ENCODE measurements around the gene MIEF1. TPM values are rescaled to one million over a fixed set of nuclear protein-coding genes. Genes with fewer than 3 reads are reported as not detected.
A peak's percentile ranks its signal among the peaks of the same experiment; 100 is the strongest.

MIEF1 gene
- total RNA-seq (2014; rRNA removed; shearing (Covaris generic); ENCODE audit: low replicate concordance): 23.2 and 25.0 TPM in 2 replicates

DNA sequence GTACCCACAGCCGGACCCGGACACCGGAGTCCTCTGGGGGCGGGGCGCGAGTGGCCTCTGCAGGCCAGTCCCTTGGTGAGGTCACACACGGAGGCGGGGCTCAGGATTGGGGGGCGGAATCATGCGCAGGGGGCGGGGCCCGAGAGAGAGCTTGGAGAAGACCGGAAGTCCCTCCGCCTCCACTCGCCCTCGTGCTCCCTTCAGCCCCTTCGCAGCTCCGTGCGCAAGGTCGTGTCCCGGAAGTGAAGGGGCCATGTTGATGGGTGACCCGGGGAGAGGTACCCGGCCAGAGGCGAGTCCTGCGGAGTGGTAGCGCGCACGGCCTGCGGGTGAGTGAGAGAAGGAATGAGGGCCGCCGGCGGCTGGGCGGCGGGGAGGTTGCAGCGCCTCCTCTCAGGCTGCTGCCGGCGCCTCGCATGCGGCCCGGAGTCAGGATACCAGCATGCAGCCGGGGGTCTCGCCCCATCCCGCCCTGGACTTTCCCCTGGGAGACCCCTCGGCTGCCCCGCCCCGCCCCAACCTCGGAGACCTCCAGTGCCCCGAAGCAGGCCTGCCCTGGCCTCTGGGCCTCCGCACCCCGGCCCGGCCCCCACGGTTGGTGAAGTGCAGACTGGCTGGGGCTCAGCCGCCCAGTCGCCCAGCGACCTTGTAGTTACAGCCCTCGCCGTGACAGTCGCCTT is at the start of gene MIEF1:
Gene MIEF1 (plus strand): TSS at position 182 of the 680 bp plus-strand sequence. CDS start 9,005 bp downstream, outside the sequence.
- H2AFZ ChIP-seq (ENCODE audit: low read length): peak within 1 kb of the TSS; percentile 87
- H3K36me3 ChIP-seq (ENCODE audit: insufficient read depth, low read length): peaks cover 33% of the 10 kb centered on the region
- H3K27me3 ChIP-seq (ENCODE audit: low read length): no peaks in the 10 kb centered on the region
- H3K9me2 ChIP-seq (replicated peaks; ENCODE audit: insufficient read depth, low read length): no peaks in the 10 kb centered on the region
- peaks cover 14% of the 10 kb centered on the region; the same call in 1 of the 2 replicates for H4K20me1 ChIP-seq (ENCODE audit: insufficient read depth, low read depth, low read length)
- H3K9me3 ChIP-seq (ENCODE audit: low read length): no peaks in the 10 kb centered on the region
- peak; percentile 98 for DNase-seq
- H3K27ac ChIP-seq (ENCODE audit: low read length): peak within 1 kb of the TSS; percentile 48
- peaks cover 47% of the 10 kb centered on the region for H3K79me2 ChIP-seq (ENCODE audit: low read length)
- peak within 1 kb of the TSS; percentile 81 for H3K9ac ChIP-seq (ENCODE audit: low read length)
- peak within 1 kb of the TSS; percentile 86 for H3K4me2 ChIP-seq (ENCODE audit: low read depth, low read length, poor library complexity, severe bottlenecking)
- peaks cover 22% of the 10 kb centered on the region for H3K4me1 ChIP-seq (ENCODE audit: low read length)
- H3K4me3 ChIP-seq (ENCODE audit: low read length): peak within 1 kb of the TSS; percentile 82

DNA sequence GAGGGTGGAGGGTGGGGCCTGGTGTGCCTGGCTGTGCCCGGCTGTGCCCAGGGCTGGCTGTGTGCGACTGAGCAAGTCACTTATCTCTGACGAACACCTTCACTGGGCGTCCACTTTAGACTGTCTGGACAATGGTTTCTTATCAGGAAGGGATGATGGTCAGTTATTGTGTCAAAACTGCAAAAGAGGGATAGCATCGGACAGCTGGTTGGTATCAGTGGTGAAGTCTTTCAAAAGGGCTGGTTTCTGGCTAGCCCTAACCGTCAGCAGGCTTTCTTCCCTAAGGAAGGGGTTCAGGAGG is 49.4 kb upstream of the MIEF1 start:
- no peaks in the 10 kb centered on the region for H3K9me3 ChIP-seq (ENCODE audit: low read length)
- H3K9ac ChIP-seq (ENCODE audit: low read length): peak overlapping the region; percentile 59
- peak overlapping the region; percentile 32; the same call in 1 of the 2 replicates for H3K4me3 ChIP-seq (ENCODE audit: low read length)
- no peaks in the 10 kb centered on the region for H3K9me2 ChIP-seq (replicated peaks; ENCODE audit: insufficient read depth, low read length)
- DNase-seq: no peak
- H3K27ac ChIP-seq (ENCODE audit: low read length): peak overlapping the region; percentile 99
- no peaks in the 10 kb centered on the region for H3K27me3 ChIP-seq (ENCODE audit: low read length)
- H3K4me2 ChIP-seq (ENCODE audit: low read depth, low read length, poor library complexity, severe bottlenecking): peak overlapping the region; percentile 63
- peaks cover 82% of the 10 kb centered on the region for H3K79me2 ChIP-seq (ENCODE audit: low read length)
- H3K4me1 ChIP-seq (ENCODE audit: low read length): peaks cover 89% of the 10 kb centered on the region
- H4K20me1 ChIP-seq (ENCODE audit: insufficient read depth, low read depth, low read length): peaks cover 7% of the 10 kb centered on the region; the same call in 1 of the 2 replicates
- peaks cover 27% of the 10 kb centered on the region for H3K36me3 ChIP-seq (ENCODE audit: insufficient read depth, low read length)
- H2AFZ ChIP-seq (ENCODE audit: low read length): no peak overlapping the region

DNA sequence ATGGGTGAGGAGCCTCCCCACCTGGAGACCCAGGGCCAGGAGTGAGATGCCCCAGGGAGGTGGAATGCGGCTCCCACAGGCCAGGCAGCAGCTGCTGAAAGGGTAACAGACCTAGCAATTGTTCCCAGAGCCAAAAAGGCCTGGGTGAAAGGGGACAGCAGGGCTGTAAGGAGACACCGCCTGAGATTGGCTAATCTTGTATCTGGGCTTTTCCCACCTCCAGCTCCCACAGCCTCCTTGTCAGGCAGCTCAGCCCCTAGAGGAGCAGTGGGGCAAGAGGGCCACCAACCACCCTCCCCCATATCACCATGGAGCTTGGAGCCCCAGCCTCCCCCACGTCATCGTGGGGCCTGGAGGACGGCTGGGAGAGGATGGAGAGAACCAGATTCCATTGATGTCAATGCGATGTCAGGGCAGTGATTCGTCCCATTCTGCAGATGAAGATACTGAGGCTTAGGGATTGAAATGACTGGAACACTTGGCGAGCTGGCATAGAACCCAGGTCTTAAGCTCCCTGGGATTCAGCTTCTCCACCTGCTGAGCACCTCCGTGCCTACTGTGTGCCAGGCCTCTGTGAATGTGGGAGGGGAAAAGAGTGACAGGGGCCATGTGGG is 48.2 kb upstream of the MIEF1 start:
- H3K27me3 ChIP-seq (ENCODE audit: low read length): no peaks in the 10 kb centered on the region
- H3K79me2 ChIP-seq (ENCODE audit: low read length): peaks cover 80% of the 10 kb centered on the region
- DNase-seq: peak; percentile 38
- H3K9me3 ChIP-seq (ENCODE audit: low read length): no peaks in the 10 kb centered on the region
- H3K4me3 ChIP-seq (ENCODE audit: low read length): peak overlapping the region; percentile 13; the same call in 1 of the 2 replicates
- no peaks in the 10 kb centered on the region for H3K9me2 ChIP-seq (replicated peaks; ENCODE audit: insufficient read depth, low read length)
- H3K9ac ChIP-seq (ENCODE audit: low read length): peak overlapping the region; percentile 59
- H2AFZ ChIP-seq (ENCODE audit: low read length): no peak overlapping the region
- H3K36me3 ChIP-seq (ENCODE audit: insufficient read depth, low read length): peaks cover 19% of the 10 kb centered on the region
- peaks cover 7% of the 10 kb centered on the region; the same call in 1 of the 2 replicates for H4K20me1 ChIP-seq (ENCODE audit: insufficient read depth, low read depth, low read length)
- H3K4me1 ChIP-seq (ENCODE audit: low read length): peaks cover 88% of the 10 kb centered on the region
- peak overlapping the region; percentile 99 for H3K27ac ChIP-seq (ENCODE audit: low read length)
- H3K4me2 ChIP-seq (ENCODE audit: low read depth, low read length, poor library complexity, severe bottlenecking): peak overlapping the region; percentile 63

DNA sequence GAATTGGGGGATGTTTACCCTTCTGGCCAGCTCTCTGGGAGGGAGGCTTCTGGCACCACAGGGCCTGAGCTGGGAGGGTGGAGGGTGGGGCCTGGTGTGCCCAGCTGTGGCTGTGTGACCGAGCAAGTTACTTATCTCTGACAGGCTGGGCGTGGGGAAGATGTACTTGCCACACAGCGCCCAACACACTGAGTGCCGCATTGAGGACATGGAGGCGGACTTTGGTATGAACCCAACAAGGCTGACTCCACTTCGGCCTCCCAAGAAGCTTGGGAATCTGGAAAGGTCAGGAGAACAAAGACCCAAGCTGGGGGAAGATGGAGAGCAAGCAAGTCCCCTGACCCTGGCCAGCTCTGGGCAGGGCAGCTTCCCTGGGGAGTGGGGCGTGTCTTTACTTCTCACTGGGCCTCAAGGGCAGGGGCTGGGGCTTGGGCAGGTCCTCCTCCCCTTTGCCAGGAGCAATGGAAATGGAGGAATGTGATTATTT is 47.7 kb upstream of the MIEF1 start:
- Histone ChIP-seq H3K9me3 (ENCODE audit: low read length) (no peaks in the 10 kb centered on the region), H3K9me2 (replicated peaks; ENCODE audit: insufficient read depth, low read length) (no peaks in the 10 kb centered on the region), H3K4me2 (ENCODE audit: low read depth, low read length, poor library complexity, severe bottlenecking) (peak overlapping the region; percentile 63), H3K79me2 (ENCODE audit: low read length) (peaks cover 79% of the 10 kb centered on the region), H3K4me3 (ENCODE audit: low read length) (peak overlapping the region; percentile 13; the same call in 1 of the 2 replicates), H3K36me3 (ENCODE audit: insufficient read depth, low read length) (peaks cover 19% of the 10 kb centered on the region), H4K20me1 (ENCODE audit: insufficient read depth, low read depth, low read length) (peaks cover 7% of the 10 kb centered on the region; the same call in 1 of the 2 replicates), H2AFZ (ENCODE audit: low read length) (no peak overlapping the region), H3K27ac (ENCODE audit: low read length) (peak overlapping the region; percentile 99), H3K4me1 (ENCODE audit: low read length) (peaks cover 88% of the 10 kb centered on the region), H3K9ac (ENCODE audit: low read length) (peak overlapping the region; percentile 59), H3K27me3 (ENCODE audit: low read length) (no peaks in the 10 kb centered on the region)
- DNase-seq: peak; percentile 65

DNA sequence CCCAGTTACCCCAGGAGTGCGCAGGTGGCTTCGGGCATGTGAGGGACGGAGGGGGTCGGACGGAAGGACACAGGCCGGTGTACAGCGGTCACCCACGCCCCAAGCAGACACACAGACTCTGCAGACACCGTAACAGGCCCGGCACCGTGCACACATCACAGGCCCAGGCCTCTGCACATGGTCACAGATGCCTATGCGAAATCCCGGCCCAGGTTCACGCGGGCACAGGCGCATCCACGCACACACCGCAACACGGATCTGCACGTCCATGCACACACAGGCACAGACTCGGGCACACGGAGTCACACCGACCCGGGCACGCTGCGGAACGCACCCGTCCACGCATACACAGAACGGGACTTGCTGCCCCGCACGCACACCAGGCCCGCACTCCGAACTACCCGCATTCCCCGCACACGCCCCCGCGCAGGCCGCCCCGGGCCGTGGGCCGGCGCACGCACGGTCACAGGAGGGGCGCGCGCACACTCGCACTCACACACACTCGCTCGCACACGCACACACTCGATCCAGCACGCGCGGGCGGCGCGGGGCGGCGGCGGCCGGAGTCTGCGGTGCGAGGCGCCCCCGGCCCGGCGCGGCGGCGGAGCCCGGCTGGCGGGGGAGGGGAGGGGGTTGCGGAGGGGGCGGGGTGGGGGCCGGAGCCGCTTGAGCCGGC is 45.4 kb upstream of the MIEF1 start, which contains the start of gene MGAT3:
Gene MGAT3 (plus strand): TSS at position 491 of the 676 bp plus-strand sequence. CDS start 30,336 bp downstream, outside the sequence.
- Histone ChIP-seq H3K27ac (ENCODE audit: low read length) (peak within 1 kb of the TSS; percentile 99), H3K36me3 (ENCODE audit: insufficient read depth, low read length) (peaks cover 13% of the 10 kb centered on the region), H2AFZ (ENCODE audit: low read length) (no peak within 1 kb of the TSS), H4K20me1 (ENCODE audit: insufficient read depth, low read depth, low read length) (no peaks in the 10 kb centered on the region; the same call in 1 of the 2 replicates), H3K4me3 (ENCODE audit: low read length) (peak within 1 kb of the TSS; percentile 78), H3K79me2 (ENCODE audit: low read length) (peaks cover 72% of the 10 kb centered on the region), H3K9me2 (replicated peaks; ENCODE audit: insufficient read depth, low read length) (no peaks in the 10 kb centered on the region), H3K9ac (ENCODE audit: low read length) (peak within 1 kb of the TSS; percentile 87), H3K9me3 (ENCODE audit: low read length) (no peaks in the 10 kb centered on the region), H3K27me3 (ENCODE audit: low read length) (no peaks in the 10 kb centered on the region), H3K4me1 (ENCODE audit: low read length) (peaks cover 89% of the 10 kb centered on the region), H3K4me2 (ENCODE audit: low read depth, low read length, poor library complexity, severe bottlenecking) (peak within 1 kb of the TSS; percentile 79)
- peak; percentile 81 for DNase-seq

DNA sequence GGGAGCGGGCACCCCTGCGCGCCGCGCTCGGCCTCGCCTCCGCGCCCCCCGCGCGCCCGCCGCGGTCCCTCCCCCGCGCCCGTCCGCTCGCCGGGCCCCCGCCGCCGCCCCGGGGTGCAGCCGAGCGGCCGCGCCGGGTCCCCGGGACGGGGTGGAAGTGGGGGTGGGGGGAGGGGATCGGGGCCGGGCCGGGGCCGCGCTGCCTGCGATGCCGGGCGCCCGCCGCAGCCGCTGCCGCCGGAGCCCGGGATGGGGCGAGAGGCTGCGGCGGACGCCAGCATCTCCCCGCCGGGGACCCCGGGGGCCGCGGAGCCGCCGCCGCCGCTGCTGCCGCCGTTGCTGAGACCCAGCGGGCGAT is 44.9 kb upstream of the MIEF1 start:
- Histone ChIP-seq H3K79me2 (ENCODE audit: low read length) (peaks cover 72% of the 10 kb centered on the region), H3K4me3 (ENCODE audit: low read length) (peak overlapping the region; percentile 78; the same call in 1 of the 2 replicates), H3K27ac (ENCODE audit: low read length) (peak overlapping the region; percentile 99), H2AFZ (ENCODE audit: low read length) (no peak overlapping the region), H3K9me2 (replicated peaks; ENCODE audit: insufficient read depth, low read length) (no peaks in the 10 kb centered on the region), H3K4me2 (ENCODE audit: low read depth, low read length, poor library complexity, severe bottlenecking) (peak overlapping the region; percentile 79), H3K9me3 (ENCODE audit: low read length) (no peaks in the 10 kb centered on the region), H3K9ac (ENCODE audit: low read length) (peak overlapping the region; percentile 84), H3K4me1 (ENCODE audit: low read length) (peaks cover 89% of the 10 kb centered on the region), H3K36me3 (ENCODE audit: insufficient read depth, low read length) (peaks cover 13% of the 10 kb centered on the region), H4K20me1 (ENCODE audit: insufficient read depth, low read depth, low read length) (no peaks in the 10 kb centered on the region; the same call in 1 of the 2 replicates), H3K27me3 (ENCODE audit: low read length) (no peaks in the 10 kb centered on the region)
- DNase-seq: no peak

DNA sequence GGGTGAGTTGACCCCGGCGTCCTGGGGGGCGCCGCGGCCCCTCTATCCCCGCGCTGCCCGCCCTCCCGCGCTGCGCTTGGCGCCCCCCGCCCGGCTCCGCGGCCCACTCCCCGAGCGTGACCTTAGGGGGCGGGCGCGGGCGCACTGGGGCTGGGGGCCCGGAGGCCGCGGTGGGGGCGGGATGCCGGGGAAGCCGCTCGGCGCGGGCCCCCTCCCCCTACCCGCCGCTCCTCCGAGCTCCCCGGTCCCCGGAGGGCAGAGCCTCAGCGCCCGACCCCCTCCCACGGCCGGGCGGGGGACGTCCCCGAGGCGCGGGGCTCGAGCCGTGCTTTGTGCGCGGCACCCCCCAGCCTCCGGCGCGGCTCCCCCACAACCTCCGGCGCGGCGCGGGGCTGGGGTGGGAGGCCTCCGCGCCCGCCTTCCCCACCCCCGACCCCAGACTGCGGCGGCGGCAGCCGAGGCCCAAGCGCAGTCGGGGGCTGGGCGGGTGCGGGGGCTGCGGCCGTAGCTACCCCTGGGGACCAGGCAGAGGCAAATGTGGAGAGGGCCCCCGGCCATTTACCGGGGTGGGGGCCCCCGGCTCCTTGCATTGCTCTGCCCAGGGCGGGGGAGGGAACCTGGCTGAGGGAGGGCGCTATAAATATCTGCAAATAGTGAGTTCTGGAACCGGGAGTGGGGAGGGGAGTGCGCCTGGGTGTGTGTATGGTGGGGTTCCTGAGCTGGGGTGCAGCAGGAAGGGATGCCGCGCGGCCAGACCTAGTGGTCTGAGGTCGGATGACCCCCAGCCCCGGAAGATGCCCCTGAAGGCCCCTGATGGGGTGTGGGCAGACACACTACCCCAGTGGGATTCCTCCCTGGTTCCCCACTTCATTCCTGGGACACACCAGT is 44.3 kb upstream of the MIEF1 start:
- Histone ChIP-seq H3K27ac (ENCODE audit: low read length) (peak overlapping the region; percentile 99), H3K79me2 (ENCODE audit: low read length) (peaks cover 65% of the 10 kb centered on the region), H3K9me3 (ENCODE audit: low read length) (no peaks in the 10 kb centered on the region), H3K27me3 (ENCODE audit: low read length) (no peaks in the 10 kb centered on the region), H3K36me3 (ENCODE audit: insufficient read depth, low read length) (peaks cover 13% of the 10 kb centered on the region), H3K4me2 (ENCODE audit: low read depth, low read length, poor library complexity, severe bottlenecking) (peak overlapping the region; percentile 79), H2AFZ (ENCODE audit: low read length) (no peak overlapping the region), H3K9me2 (replicated peaks; ENCODE audit: insufficient read depth, low read length) (no peaks in the 10 kb centered on the region), H3K4me1 (ENCODE audit: low read length) (peaks cover 89% of the 10 kb centered on the region), H4K20me1 (ENCODE audit: insufficient read depth, low read depth, low read length) (no peaks in the 10 kb centered on the region; the same call in 1 of the 2 replicates), H3K4me3 (ENCODE audit: low read length) (peak overlapping the region; percentile 78), H3K9ac (ENCODE audit: low read length) (peak overlapping the region; percentile 84)
- DNase-seq: peak; percentile 95
